Activated T-cell treated with anti-CD3 and anti-CD28 coated beads, Interleukin-2, amount 50 U/mL, for 1 hour (primary cell): Measurements from ENCODE around the gene TNRC6C.
"Not testable (repeated sequence)": the region's sequence is repeated elsewhere in the genome, so short reads cannot be mapped to it uniquely, and the experiment has no call there.

Experiments
- DNase-seq: peaks from one replicate; pipeline ENCODE4 v3.0.0-alpha.2; 2020

TNRC6C gene

DNA sequence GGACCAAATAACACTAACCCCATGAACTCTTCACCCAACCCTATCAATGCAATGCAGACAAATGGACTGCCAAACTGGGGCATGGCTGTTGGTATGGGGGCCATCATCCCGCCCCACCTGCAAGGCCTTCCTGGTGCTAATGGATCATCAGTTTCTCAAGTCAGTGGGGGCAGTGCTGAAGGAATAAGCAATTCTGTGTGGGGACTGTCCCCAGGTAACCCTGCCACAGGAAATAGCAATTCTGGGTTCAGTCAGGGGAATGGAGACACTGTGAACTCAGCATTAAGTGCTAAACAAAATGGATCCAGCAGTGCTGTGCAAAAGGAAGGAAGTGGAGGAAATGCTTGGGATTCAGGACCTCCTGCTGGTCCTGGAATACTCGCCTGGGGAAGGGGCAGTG, 91.1 kb downstream of the TNRC6C start:
- DNase-seq = no peak

DNA sequence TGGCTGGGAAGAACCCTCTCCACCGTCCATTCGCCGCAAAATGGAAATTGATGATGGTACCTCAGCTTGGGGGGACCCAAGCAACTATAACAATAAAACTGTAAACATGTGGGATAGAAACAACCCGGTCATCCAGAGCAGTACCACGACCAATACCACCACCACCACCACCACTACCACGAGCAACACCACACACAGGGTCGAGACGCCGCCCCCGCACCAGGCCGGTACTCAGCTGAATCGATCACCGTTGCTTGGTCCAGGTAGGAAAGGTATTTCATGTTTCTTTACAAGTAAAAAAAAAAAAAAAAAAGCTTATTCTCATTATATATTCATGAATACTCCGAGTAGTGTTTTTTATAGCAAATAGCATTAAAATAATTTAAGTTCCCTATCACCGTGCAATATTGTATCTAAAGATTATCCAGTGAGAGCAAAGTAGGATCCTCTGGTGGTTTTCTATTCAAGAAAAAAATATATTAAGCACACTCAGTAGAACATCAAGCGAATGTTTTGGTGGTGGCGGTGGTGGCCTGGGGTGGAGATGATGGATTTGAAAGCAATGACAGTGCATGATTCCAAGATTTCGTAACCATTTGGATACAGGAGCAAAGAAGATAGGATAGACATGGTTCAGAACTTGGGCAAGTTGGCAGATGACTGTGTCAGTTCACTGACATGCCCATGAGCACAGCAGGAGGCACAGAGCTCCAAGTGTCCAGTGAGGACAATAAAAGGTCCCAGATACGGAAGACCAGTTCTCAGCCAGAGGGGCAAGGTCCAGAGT, 92.9 kb downstream of the TNRC6C start:
- no peak for DNase-seq

DNA sequence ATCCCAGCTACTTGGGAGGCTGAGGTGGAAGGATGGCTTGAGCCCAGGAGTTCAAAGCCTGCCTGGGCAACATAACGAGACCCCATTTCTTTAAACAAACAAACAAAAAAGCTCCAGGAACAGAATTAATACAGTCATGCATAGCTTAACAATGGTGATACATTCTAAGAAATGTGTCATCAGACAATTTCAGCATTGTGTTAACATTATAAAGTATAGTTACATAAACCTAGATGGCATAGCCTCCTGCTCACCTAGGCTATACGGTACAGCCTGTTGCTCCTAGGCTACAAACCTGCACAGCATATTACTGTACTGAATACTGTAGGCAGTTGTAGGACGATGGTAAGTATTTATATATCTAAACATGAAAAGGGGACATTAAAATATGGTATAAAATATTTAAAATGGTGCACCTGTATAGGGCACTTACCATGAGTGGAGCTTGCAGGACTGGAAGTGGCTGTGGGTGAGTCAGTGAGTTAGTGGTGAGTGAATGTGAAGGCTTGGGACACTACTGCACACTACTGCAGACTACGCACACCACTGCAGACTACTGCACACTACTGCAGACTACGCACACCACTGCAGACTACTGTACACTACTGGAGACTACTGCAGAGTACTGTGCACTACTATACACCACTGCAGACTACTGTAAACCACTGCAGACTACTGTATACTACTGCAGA, 95.4 kb downstream of the TNRC6C start:
- DNase-seq = no peak

- DNase-seq = no peak
Measured at GRCh38 chr17:78057113-78057740, 98.7 kb downstream of the TNRC6C start.

GRCh38 chr17:78058001-78058400, 99.5 kb downstream of the TNRC6C start:
- no peak for DNase-seq

GRCh38 chr17:78058581-78058980, 100.1 kb downstream of the TNRC6C start:
- DNase-seq = no peak

DNA sequence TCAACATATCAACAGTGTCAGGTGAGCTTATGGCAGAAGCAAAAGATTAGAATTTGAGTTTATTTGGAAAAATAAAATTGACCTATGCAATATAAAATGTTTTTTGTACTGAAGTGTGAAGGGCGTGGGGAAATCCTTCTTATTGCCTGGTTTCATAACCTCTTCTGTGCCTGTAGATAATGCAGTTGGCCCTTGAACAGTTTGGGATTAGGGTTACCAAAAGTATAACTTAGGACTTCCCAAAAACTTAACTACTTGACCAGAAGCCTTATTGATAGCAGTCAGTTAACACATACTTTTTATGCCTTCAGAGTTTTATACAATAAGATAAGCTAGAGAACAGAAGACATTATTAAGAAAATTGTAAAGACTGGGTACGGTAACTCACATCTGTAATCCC, 104.1 kb downstream of the TNRC6C start:
- no peak for DNase-seq

GRCh38 chr17:78063489-78063888, 105.0 kb downstream of the TNRC6C start:
- no peak for DNase-seq

DNA sequence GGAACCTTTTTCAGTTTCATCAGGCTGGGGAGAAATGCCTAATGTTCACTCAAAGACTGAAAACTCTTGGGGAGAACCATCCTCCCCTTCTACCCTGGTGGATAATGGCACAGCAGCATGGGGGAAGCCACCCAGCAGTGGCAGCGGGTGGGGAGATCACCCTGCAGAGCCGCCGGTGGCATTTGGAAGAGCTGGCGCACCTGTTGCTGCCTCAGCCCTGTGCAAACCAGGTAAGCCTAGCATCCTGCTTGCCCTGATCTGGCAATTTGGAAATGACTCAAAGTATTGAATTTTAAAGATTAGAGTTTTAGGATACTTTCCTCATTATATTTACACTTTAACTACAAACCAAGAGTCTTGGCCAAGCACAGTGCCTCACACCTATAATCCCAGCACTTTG, 106.2 kb downstream of the TNRC6C start:
- no peak for DNase-seq

DNA sequence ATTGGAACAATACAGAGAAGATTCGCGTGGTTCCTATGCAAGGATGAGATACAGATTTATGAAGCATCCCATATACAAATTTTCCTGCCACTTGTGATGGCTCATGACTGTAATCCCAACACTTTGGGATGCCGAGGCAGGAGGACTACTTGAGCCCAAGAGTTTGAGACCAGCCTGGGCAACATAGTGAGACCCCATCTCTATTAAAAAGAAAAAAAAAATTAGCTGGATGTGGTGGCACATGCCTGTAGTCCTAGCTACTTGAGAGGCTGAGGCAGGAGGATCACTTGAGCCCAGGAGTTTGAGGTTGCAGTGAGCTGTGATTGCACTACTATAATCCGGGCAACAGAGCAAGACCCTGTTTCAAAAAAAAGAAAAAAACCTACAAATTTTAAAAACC, 108.5 kb downstream of the TNRC6C start:
- not testable (repeated sequence) for DNase-seq

DNA sequence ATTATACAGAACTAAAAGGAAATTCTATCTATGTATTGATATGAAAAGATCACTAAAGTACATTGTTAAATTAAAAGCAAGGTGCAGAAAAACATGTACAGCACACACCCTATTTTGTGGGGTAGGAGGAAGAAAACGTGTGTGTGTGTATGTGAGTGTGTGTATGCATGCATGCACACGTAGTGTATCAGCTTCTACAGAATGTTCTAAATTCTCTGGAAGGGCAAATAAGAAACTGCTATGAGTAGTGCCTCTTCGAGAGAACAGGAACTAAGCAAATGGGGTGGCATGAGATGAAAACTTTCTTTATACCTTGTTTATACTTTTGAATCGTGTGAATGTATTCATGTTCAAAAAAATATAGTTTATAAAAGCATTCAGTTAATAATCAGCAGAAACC, 111.2 kb downstream of the TNRC6C start:
- no peak for DNase-seq

DNA sequence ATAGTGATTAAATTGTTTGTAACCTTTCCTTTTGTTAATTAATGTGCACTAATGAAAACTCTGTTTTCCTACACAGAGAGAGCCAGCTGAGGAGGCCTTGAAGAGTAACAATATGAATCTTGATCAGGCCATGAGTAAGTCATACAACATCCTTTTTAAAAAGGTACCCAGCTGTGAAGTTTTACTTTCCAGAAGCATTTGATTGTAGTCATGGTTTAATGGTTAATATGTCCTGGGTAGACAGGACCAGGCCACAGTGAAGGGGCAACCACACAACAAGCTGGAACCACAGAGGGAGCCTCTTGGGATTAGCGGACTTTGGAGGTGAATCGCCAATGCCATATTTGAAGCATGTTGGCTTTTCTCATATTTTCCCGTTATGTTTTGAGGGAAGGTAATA, 114.5 kb downstream of the TNRC6C start:
- no peak for DNase-seq

GRCh38 chr17:78075011-78075410, 116.5 kb downstream of the TNRC6C start:
- DNase-seq = no peak

- DNase-seq = no peak
Measured at GRCh38 chr17:78075545-78075944, 117.0 kb downstream of the TNRC6C start.

DNA sequence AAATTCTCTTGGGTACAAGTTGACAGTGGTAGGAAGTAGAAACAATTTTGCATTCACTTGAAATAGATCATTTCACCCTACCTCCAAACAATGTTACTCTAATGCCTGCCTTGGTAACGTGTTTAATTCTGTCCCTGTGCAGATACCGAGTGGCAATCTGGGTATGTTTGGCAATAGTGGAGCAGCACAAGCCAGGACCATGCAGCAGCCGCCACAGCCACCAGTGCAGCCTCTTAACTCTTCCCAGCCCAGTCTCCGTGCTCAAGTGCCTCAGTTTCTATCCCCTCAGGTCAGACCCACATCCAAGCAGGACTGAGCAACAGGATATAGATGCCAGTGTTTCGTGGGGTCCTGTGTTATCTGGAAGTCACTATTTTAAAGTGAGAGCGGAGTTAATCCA, 120.8 kb downstream of the TNRC6C start:
- no peak for DNase-seq

DNA sequence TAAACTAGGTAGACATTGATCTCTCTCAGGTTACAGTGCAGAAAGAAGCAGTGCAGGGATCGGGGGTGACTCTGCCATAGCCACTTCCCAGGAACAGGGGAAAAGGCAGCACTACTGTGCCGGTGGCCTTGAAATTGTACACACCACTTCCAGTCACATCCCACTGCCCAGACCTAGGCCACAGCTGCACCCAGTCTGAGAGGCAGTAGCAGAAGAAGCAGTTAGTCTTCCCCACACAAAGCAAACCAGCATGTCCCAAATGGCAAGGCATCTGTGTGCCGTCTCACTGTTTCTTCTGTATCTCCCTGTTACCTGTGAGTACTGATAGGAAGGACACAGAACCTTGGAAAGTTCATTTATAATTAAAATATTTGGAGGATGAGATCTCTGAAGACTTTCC, 123.0 kb downstream of the TNRC6C start:
- DNase-seq = no peak

DNA sequence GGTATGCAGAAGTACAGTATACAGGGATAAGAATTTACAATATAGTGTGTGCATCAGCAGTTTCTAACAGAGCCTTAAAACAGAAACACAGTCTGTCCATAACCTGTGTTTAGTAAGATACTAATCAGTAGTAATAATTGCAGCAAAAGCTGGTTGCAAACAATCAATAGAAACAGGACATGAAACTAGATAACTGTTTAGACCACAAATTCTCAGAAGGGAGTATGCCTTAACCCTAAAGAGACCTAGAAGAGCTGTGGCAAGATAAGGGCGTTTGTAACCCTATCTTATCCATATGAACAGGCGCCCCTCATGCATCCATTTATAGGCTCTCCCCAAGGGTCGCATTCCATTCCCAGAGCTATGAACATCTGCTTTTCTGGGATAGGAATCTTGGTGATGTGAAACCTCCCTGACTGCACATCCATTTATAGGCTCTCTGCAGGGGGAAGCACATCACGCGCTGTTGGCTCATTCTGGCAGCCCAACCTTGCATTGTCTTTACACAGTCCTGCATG, 123.9 kb downstream of the TNRC6C start:
- DNase-seq = not testable (repeated sequence)

GRCh38 chr17:78082988-78083387, 124.5 kb downstream of the TNRC6C start:
- DNase-seq = no peak

DNA sequence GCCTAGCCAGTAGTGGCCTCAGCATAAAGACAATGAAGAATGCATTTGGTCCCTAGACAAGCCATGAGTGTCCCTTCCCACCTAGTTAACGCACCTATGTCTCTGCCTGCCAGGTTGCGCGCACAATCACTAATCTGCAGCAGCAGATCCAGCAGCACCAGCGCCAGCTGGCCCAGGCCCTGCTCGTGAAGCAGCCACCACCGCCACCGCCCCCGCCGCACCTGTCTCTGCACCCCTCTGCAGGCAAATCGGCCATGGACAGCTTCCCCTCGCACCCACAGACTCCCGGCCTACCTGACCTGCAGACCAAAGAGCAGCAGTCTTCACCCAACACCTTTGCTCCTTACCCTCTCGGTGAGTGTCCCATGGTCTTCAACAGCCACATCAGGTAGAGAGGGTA, 128.2 kb downstream of the TNRC6C start:
- no peak for DNase-seq

GRCh38 chr17:78088529-78088928, 130.0 kb downstream of the TNRC6C start:
- no peak for DNase-seq

- DNase-seq = no peak
Measured at GRCh38 chr17:78089576-78090281, 131.2 kb downstream of the TNRC6C start.

DNA sequence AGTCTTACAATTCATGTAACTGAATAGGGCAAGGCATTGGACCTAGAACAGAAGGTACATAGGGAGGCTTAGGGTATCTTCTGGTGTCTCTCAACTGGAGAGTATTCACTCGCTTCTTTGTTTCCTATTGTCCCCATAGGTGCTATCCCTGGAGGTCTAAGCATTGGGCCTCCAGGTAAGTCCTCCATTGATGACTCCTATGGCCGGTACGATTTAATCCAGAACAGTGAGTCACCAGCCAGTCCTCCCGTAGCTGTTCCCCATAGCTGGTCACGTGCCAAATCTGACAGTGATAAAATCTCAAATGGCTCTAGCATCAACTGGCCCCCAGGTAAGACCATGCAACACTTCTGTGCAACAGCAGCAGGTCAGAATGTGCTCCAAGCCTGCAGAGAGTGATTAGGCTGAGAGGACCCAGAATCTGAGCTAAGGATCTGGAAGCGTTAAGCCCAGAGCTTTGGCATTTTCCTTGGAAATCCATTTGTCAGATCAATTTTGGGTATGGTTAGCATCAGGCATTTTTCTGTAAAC, 134.4 kb downstream of the TNRC6C start:
- no peak for DNase-seq

DNA sequence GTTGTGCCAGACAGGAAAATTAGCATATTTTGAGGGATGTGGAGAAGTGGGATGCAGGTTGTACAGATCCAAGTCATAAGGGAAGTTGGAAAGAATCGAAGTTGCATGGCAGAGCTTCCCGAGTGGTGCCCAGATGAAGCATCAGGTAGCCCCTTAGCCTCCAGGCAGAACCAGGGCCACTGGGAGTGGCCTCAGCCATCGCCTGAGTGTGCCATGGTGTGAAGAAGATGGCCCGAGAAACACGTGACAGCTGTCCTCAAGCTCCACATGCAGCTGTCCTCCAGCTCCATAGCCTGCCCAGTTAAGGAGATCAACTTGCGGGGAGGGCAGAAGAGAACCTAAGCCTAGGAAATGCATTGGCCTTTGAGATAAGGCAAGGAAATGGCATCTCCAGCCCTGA, 136.5 kb downstream of the TNRC6C start:
- no peak for DNase-seq
